ENCODE data around the gene ZNF460. TPM values are rescaled to one million over a fixed set of nuclear protein-coding genes. Genes with fewer than 3 reads are reported as not detected.
A peak's percentile ranks its signal among the peaks of the same experiment; 100 is the strongest.

The ZNF460 gene
- total RNA-seq, 1 experiment from 2014 or later = 54.1 TPM

DNA sequence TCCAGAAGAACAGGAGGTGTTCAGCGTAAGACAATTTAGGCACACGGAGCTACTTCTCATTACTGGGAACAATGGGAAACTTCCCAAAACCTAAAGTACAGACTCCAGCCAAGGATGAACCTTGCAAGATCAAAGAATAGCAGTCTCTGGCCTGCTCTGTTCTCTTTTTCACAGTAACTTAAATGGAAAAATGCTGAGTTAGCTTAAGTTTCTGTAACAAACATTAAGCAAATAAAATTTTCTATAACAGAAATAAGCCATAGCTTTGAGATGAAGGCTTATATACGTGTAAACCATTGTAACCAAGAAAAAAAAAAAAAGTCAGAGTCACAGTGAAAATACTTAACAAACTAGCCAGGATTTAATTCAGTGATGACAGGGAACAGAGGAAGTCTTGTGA, 18.2 kb upstream of the ZNF460 start:
- CTCF ChIA-PET = no interaction called here
- H3K9me3 Mint-ChIP-seq (ENCODE audit: unreplicated experiment) = no peaks in the 10 kb centered on the region
- Histone ChIP-seq H3K4me3 (ENCODE audit: low read depth, low read length) (no peak overlapping the region), H3K27me3 (replicated peaks; ENCODE audit: control insufficient read depth, insufficient read depth, low read length) (no peaks in the 10 kb centered on the region), H3K4me1 (peaks cover 4% of the 10 kb centered on the region; the same call in 1 of the 2 replicates), H3K9me3 (no peaks in the 10 kb centered on the region), H3K36me3 (ENCODE audit: control insufficient read depth, insufficient read depth, low read length) (no peaks in the 10 kb centered on the region)
- no peak overlapping the region for H3K27ac Mint-ChIP-seq (ENCODE audit: unreplicated experiment)
- H3K27me3 Mint-ChIP-seq (ENCODE audit: insufficient read depth, unreplicated experiment) = no peaks in the 10 kb centered on the region
- no peak for DNase-seq
- H3K36me3 Mint-ChIP-seq (ENCODE audit: insufficient read depth, unreplicated experiment) = peaks cover 39% of the 10 kb centered on the region
- H3K4me1 Mint-ChIP-seq (ENCODE audit: low read depth, unreplicated experiment) = peaks cover 19% of the 10 kb centered on the region
- POLR2A ChIA-PET = no interaction called here
- BruUV-seq (replicated peaks) = no TSS peak
- TF ChIP-seq, protein P1, sequence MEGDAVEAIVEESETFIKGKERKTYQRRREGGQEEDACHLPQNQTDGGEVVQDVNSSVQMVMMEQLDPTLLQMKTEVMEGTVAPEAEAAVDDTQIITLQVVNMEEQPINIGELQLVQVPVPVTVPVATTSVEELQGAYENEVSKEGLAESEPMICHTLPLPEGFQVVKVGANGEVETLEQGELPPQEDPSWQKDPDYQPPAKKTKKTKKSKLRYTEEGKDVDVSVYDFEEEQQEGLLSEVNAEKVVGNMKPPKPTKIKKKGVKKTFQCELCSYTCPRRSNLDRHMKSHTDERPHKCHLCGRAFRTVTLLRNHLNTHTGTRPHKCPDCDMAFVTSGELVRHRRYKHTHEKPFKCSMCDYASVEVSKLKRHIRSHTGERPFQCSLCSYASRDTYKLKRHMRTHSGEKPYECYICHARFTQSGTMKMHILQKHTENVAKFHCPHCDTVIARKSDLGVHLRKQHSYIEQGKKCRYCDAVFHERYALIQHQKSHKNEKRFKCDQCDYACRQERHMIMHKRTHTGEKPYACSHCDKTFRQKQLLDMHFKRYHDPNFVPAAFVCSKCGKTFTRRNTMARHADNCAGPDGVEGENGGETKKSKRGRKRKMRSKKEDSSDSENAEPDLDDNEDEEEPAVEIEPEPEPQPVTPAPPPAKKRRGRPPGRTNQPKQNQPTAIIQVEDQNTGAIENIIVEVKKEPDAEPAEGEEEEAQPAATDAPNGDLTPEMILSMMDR (IDR thresholded peaks at IDR 0.05; ENCODE audit: insufficient read depth in 1 of 2, low read depth in 1 of 2, low read length in 1 of 2, severe bottlenecking in 1 of 2, unreplicated experiment in 1 of 2) = no peak
- no peak overlapping the region for H3K4me3 Mint-ChIP-seq (ENCODE audit: unreplicated experiment)
- intact Hi-C loops (cut with micrococcal nuclease; ENCODE audit: unreplicated experiment) = no loop called here

DNA sequence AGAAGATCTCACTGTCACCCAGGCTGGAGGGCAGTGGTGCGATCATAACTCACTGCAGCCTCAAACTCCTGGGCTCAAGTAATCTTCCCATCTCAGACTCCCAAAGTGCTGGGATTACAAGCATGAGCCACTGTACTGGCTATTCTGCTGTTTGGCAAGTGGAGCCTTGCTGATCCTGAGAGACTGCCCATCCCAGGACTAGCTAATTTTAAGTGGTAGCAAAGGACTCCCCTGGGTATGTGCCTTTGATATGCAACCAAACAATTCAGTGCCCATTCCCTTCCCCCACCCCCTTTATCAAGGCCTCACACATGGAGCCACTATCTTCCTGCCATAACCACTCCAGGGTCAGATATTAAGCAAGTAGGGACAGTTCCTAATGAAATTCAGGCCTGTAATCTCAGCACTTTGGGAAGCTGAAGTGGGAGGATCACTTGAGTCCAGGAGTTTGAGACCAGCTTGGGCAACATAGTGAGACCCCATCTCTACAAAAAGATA, 17.0 kb upstream of the ZNF460 start:
- POLR2A ChIA-PET = no interaction called here
- H3K36me3 ChIP-seq (ENCODE audit: control insufficient read depth, insufficient read depth, low read length) = no peaks in the 10 kb centered on the region

DNA sequence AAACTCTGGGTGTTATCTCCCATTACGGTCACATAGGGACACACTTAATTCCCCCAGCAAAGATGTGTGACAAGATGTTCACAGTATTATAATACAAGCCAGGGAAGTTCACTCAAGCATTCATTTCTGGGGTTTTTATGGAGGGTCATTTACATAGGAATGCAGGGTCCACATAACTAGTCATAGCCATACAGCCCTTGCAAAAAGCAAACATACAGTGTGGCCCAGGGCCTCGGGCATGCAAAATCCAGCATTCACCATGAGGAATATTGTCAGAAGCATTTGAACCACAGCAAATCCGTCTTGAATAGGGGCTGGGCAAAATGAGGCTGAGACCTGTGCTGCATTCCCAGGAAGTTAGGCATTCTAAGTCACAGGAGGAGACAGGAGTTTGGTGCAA, 13.0 kb upstream of the ZNF460 start:
- Mint-ChIP-seq H3K4me1 (ENCODE audit: low read depth, unreplicated experiment) (peaks cover 19% of the 10 kb centered on the region), H3K4me3 (ENCODE audit: unreplicated experiment) (no peak overlapping the region), H3K27ac (ENCODE audit: unreplicated experiment) (no peak overlapping the region), H3K36me3 (ENCODE audit: insufficient read depth, unreplicated experiment) (peaks cover 15% of the 10 kb centered on the region), H3K9me3 (ENCODE audit: unreplicated experiment) (no peaks in the 10 kb centered on the region), H3K27me3 (ENCODE audit: insufficient read depth, unreplicated experiment) (no peaks in the 10 kb centered on the region)
- DNase-seq = peak; percentile 30 to 52
- BruUV-seq (replicated peaks) = no TSS peak
- no peaks in the 10 kb centered on the region for H3K36me3 ChIP-seq (ENCODE audit: control insufficient read depth, insufficient read depth, low read length)
- no peaks in the 10 kb centered on the region for H3K27me3 ChIP-seq (replicated peaks; ENCODE audit: control insufficient read depth, insufficient read depth, low read length)
- CTCF ChIA-PET = no interaction called here
- H3K4me1 ChIP-seq = peaks cover 9% of the 10 kb centered on the region; the same call in 1 of the 2 replicates
- no peaks in the 10 kb centered on the region for H3K9me3 ChIP-seq
- TF ChIP-seq, protein P1 (IDR thresholded peaks at IDR 0.05; ENCODE audit: insufficient read depth in 1 of 2, low read depth in 1 of 2, low read length in 1 of 2, severe bottlenecking in 1 of 2, unreplicated experiment in 1 of 2) = no peak
- POLR2A ChIA-PET = no interaction called here
- intact Hi-C loops (cut with micrococcal nuclease; ENCODE audit: unreplicated experiment) = loop anchor here (1.0 kb wide), 1 partner anchor 13 kb away; the partner anchor contains the start of gene ZNF460
- no peak overlapping the region for H3K4me3 ChIP-seq (ENCODE audit: low read depth, low read length)

More for the DNA sequence above, 17.0 kb upstream of the ZNF460 start:
- H3K4me1 Mint-ChIP-seq (ENCODE audit: low read depth, unreplicated experiment) = peaks cover 19% of the 10 kb centered on the region
- CTCF ChIA-PET = no interaction called here
- H3K27me3 Mint-ChIP-seq (ENCODE audit: insufficient read depth, unreplicated experiment) = no peaks in the 10 kb centered on the region
- no peaks in the 10 kb centered on the region for H3K9me3 Mint-ChIP-seq (ENCODE audit: unreplicated experiment)
- H3K4me3 Mint-ChIP-seq (ENCODE audit: unreplicated experiment) = no peak overlapping the region
- Histone ChIP-seq H3K4me3 (ENCODE audit: low read depth, low read length) (no peak overlapping the region), H3K4me1 (peaks cover 9% of the 10 kb centered on the region; the same call in 1 of the 2 replicates), H3K27me3 (replicated peaks; ENCODE audit: control insufficient read depth, insufficient read depth, low read length) (no peaks in the 10 kb centered on the region), H3K9me3 (no peaks in the 10 kb centered on the region)
- intact Hi-C loops (cut with micrococcal nuclease; ENCODE audit: unreplicated experiment) = no loop called here
- DNase-seq = no peak
- H3K36me3 Mint-ChIP-seq (ENCODE audit: insufficient read depth, unreplicated experiment) = peaks cover 39% of the 10 kb centered on the region
- BruUV-seq (replicated peaks) = no TSS peak
- H3K27ac Mint-ChIP-seq (ENCODE audit: unreplicated experiment) = no peak overlapping the region
- TF ChIP-seq, protein P1 (IDR thresholded peaks at IDR 0.05; ENCODE audit: insufficient read depth in 1 of 2, low read depth in 1 of 2, low read length in 1 of 2, severe bottlenecking in 1 of 2, unreplicated experiment in 1 of 2) = no peak

Measured in Caco-2 (cell line).